SH-SY5Y (cell line): ENCODE data around the gene C1orf198.

ENCODE experiments used
- GATA2 ChIP-seq: IDR thresholded peaks from 2 replicates; pipeline ENCODE4 v1.6.1; 2011; ENCODE audit warnings: mild to moderate bottlenecking, low read depth, low read length
- GATA3 ChIP-seq: IDR thresholded peaks from 2 replicates; pipeline ENCODE4 v1.6.1; 2011; ENCODE audit warnings: low read depth, mild to moderate bottlenecking, low read length, moderate library complexity

Gene C1orf198

GRCh38 chr1:230900984-230901383 lies 32.7 kb upstream of the C1orf198 start:
- TF ChIP-seq GATA3, result no peak
- TF ChIP-seq GATA2, result no peak

- TF ChIP-seq GATA2 (no peak), GATA3 (no peak)
Measured at GRCh38 chr1:230899841-230900251, 31.5 kb upstream of the C1orf198 start.

GRCh38 chr1:230898748-230899147 lies 30.4 kb upstream of the C1orf198 start:
- TF ChIP-seq GATA2 (no peak), GATA3 (no peak)

GRCh38 chr1:230898144-230898543 lies 29.8 kb upstream of the C1orf198 start:
- TF ChIP-seq GATA2, result no peak
- TF ChIP-seq GATA3, result no peak

GRCh38 chr1:230896779-230897178 lies 28.5 kb upstream of the C1orf198 start:
- no peak for TF ChIP-seq GATA2
- no peak for TF ChIP-seq GATA3

- TF ChIP-seq GATA3, result no peak
- TF ChIP-seq GATA2, result no peak
Measured at GRCh38 chr1:230895452-230895851, 27.1 kb upstream of the C1orf198 start.

GRCh38 chr1:230894664-230895063 lies 26.3 kb upstream of the C1orf198 start:
- no peak for TF ChIP-seq GATA2
- TF ChIP-seq GATA3, result no peak

- TF ChIP-seq GATA3 (no peak), GATA2 (no peak)
Measured at GRCh38 chr1:230894032-230894431, 25.7 kb upstream of the C1orf198 start.

GRCh38 chr1:230892018-230892491 lies 23.7 kb upstream of the C1orf198 start:
- TF ChIP-seq GATA2 (no peak), GATA3 (no peak)

GRCh38 chr1:230891413-230891812 lies 23.1 kb upstream of the C1orf198 start:
- TF ChIP-seq GATA2 (no peak), GATA3 (no peak)

- TF ChIP-seq GATA3 (no peak), GATA2 (no peak)
Measured at GRCh38 chr1:230884646-230885045, 16.3 kb upstream of the C1orf198 start.

GRCh38 chr1:230883967-230884366 lies 15.6 kb upstream of the C1orf198 start:
- TF ChIP-seq GATA2 (no peak), GATA3 (no peak)

GRCh38 chr1:230879778-230880177 lies 11.5 kb upstream of the C1orf198 start:
- TF ChIP-seq GATA2, result no peak
- TF ChIP-seq GATA3, result no peak

GRCh38 chr1:230878591-230878990 lies 10.3 kb upstream of the C1orf198 start:
- TF ChIP-seq GATA3 (no peak), GATA2 (no peak)

- no peak for TF ChIP-seq GATA2
- no peak for TF ChIP-seq GATA3
Measured at GRCh38 chr1:230877924-230878590, 9.7 kb upstream of the C1orf198 start.
